Fibroblast of lung (primary cell): ENCODE data around the gene ADAD2.

Experiments used
- EZH2 ChIP-seq: IDR thresholded peaks from 2 replicates; pipeline ENCODE4 v1.5.1; 2012; ENCODE audit warnings: low read length, control low read depth, mild to moderate bottlenecking; ENCODE audit errors: missing control alignments
- TF ChIP-seq, protein P1 (sequence below), 2 donors: IDR thresholded peaks in 1 of 2; conservative IDR thresholded peaks in 1 of 2; 1 replicate in 1 of 2; 2 replicates in 1 of 2; pipeline ENCODE4 v1.5.1; 2011 to 2012; ENCODE audit warnings: low read length in 2 of 2, control low read depth in 1 of 2, inconsistent platforms in 1 of 2, low read depth in 1 of 2, mild to moderate bottlenecking in 1 of 2

DNA sequence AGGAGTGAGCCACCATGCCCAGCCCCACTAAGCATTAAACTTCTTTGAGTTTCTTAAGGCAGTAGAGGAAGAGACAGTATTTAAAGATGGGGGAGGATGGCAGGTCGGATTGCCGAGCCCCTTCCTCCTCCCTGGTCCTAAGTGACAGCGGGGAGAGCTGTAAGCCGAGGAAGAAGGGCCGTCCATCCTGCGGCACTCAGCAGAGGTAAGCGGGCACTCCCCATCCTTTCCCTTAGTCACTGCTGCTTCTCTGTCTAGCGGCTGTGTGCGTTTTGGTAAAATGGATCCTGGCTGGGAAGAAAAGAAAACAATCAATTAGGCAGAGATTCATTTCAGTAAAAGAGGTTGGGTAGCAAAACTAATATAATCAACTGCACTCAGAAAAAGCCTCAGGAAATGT, 31.9 kb upstream of the ADAD2 start:
- TF ChIP-seq, protein P1, sequence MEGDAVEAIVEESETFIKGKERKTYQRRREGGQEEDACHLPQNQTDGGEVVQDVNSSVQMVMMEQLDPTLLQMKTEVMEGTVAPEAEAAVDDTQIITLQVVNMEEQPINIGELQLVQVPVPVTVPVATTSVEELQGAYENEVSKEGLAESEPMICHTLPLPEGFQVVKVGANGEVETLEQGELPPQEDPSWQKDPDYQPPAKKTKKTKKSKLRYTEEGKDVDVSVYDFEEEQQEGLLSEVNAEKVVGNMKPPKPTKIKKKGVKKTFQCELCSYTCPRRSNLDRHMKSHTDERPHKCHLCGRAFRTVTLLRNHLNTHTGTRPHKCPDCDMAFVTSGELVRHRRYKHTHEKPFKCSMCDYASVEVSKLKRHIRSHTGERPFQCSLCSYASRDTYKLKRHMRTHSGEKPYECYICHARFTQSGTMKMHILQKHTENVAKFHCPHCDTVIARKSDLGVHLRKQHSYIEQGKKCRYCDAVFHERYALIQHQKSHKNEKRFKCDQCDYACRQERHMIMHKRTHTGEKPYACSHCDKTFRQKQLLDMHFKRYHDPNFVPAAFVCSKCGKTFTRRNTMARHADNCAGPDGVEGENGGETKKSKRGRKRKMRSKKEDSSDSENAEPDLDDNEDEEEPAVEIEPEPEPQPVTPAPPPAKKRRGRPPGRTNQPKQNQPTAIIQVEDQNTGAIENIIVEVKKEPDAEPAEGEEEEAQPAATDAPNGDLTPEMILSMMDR (conservative IDR thresholded peaks at IDR 0.05 in 1 of 2, IDR thresholded peaks at IDR 0.05 in 1 of 2; ENCODE audit: low read depth in 1 of 2, low read length in 2 of 2): no peak
- no peak for TF ChIP-seq EZH2
